IPS-18c (cell line): Measurements from ENCODE around the gene CNTN4.
"Not testable (repeated sequence)": the region's sequence is repeated elsewhere in the genome, so short reads cannot be mapped to it uniquely, and the experiment has no call there.

ENCODE experiments used
- H3K4me3 ChIP-seq: 2 replicates; pipeline ENCODE4 v1.7.0; 2013; ENCODE audit warnings: low read depth, mild to moderate bottlenecking, low read length, moderate library complexity; ENCODE audit not compliant: insufficient read depth
- H3K9me3 ChIP-seq: one replicate; pipeline ENCODE4 v1.6.1; 2013; ENCODE audit warnings: mild to moderate bottlenecking, low read length, moderate library complexity; ENCODE audit not compliant: control insufficient read depth, insufficient read depth

CNTN4 gene

DNA sequence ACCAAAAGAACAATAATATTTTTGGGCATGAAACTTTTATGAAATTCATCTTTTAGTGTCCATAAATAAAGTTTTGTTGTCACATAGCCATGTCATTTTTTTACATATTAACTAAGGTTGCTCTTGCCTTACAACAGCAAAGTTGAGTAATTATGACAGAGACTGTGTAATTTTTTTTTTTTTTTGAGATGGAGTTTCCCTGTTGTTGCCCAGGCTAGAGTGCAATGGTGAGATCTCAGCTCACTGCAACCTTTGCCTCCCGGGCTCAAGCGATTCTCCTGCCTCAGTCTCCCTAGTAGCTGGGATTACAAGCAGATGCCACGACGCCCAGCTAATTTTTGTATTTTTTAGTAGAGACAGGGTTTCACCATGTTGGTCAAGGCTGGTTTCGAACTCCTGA lies 894.5 kb downstream of the CNTN4 start:
- H3K4me3 ChIP-seq, H3K9me3 ChIP-seq: not testable (repeated sequence)

DNA sequence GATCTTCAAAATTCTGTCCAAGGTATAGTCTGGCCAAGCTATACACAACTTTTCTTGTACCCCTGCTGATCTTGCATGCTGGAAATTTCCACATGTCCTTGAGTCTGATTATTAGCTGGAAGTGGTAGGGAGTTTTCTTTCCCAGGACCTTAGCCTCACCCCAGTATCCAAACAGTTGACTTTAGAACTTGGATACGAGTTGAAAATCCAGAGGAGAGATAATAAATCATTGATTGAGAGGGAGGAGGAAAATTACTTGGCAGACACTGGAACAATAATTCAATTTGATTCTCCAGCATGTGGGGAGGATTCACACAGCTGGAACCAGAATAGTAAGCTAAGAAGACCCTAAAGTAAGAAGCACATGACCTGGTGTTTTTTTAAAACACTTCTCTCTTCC lies 895.1 kb downstream of the CNTN4 start:
- Histone ChIP-seq H3K4me3 (no peak overlapping the region), H3K9me3 (no peaks in the 10 kb centered on the region)

DNA sequence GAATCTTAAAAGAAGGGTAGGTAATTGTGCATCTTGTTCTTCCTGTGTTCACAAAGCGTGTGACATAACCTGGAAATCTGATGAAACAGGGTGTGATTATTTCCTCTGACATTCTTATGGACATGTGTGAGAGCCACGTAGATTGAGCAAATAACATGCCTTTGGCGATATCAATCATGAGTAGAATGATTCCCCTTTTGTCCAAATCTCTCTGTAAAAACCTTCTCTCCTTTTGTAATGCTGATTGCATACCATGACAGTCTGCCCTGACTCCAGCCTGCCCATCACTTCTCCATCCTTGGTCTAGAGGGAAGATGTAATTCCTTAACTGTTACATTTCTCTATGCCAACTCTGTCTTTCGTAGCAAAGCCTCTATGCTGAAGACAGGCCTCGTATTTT lies 896.5 kb downstream of the CNTN4 start:
- Histone ChIP-seq H3K9me3 (no peaks in the 10 kb centered on the region), H3K4me3 (no peak overlapping the region)

DNA sequence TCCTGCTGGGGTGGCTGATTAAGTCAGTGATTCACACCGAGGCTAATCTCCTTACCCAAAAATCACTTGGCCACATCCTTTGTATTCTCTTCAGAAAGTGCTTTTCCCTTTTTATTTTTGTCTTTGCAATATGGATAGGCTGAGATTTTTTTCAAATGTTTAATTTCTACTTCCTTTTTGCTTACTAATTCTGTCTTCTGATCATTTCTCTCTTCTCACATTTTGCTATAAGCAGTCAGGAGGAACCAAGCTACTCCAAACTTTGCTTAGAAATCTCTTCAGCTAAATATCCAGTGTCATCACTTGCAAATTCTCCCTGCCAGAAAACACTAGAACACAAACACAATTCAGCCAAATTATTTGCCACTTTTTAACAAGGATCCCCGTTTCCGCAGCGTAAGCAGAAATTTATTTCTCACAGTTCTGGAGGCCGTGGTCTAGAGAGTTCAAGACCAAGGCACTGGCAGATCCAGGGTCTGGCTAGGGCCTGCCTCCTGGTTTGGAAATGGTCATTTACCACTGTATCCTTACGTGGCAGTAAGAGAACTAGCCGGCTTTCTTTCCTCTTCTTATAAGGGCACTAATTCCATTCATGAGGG lies 906.6 kb downstream of the CNTN4 start:
- H3K4me3 ChIP-seq: no peak overlapping the region
- H3K9me3 ChIP-seq: no peaks in the 10 kb centered on the region

DNA sequence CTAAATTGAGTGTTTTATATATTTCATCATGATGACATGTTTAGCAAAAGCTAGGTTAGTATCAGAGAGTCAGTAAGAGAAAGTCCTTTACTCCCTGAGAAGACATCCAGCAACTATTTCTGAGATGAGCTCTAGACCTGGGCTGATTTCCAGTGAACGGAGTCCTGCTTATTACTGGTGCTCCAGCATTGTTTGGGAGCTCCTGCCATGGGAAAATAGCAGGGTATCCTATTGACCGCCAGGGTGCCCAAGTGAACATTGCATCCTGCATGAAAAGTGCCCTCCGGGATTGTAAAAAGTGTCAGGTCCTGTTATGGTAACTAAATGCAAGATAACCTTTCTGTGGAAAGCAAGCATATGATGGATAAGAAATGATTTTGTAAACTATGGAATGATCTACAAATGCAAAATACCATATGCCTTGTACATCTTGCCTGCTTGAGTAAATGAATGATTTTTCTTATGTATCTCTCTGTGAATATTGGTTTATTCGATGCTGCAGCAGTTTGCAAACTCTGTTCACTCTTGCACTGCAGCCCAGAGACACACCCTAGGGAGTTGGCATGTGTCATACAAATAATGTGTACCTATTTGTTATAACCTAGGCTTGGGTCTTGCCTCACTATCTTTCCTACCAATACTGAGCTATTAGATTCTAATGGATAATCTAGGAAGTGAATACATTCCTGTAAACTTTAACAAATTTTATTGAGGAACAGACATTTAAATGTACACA lies 914.8 kb downstream of the CNTN4 start:
- no peaks in the 10 kb centered on the region for H3K9me3 ChIP-seq
- no peak overlapping the region for H3K4me3 ChIP-seq

DNA sequence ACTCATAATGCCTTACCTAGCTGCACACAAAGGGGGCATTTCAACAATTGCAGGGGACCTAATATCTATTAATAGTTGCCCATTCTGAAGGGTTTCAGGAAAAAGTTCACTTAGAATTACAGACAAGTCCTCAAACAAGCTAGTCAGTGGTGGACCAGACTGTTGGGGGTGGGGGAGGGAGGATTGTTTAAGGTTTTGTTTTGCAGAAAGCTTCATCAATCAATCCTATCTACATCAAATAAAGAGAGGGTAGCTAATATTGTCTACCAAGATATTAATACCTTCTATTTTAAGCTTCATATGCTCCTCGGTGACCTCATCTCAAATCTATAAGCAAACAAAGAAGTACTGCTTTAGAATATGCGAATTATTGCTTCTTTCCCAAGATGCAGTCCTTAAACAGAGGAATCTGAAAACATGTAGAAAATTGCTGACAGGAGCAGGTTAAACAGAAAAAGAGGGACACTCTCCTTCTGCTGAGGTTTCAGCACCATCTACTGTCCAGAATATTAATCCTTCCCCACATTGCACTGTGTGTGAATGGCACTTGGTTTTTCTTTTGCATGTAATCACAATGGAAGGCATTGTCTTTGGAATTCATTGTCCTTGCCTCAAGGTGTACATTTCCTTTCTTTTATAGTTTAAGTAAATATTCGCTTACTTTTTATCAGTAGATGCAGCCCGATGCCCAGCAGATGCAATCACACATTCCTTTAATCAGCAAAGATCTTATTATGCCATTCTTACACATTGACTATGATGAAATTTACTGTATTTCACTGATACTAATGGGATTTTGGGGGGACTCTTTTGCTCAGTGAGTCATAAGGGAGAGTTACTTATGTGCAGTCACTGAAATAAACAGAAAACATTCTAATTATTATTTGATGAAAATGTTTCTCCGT lies 916.8 kb downstream of the CNTN4 start:
- no peaks in the 10 kb centered on the region for H3K9me3 ChIP-seq
- H3K4me3 ChIP-seq: no peak overlapping the region

DNA sequence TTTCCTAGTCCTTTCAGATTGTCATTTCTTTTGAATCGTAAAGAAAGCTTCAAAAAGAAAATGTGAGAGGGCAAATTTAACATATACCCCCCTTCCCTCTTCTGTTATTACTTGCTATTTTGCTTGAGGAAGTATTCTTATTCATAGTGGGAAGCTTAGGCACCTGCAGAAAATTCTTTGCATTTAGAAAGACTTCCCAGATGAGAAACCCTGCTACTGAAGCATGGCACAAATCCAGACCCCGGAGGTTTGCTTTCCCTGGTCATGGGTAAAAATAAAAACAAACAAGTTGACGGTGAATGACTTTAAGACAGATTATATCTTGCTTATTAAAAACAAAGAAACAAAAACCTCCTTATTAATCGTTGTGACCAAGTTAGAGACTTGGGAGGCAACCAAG lies 917.6 kb downstream of the CNTN4 start:
- H3K9me3 ChIP-seq: no peaks in the 10 kb centered on the region
- no peak overlapping the region for H3K4me3 ChIP-seq

DNA sequence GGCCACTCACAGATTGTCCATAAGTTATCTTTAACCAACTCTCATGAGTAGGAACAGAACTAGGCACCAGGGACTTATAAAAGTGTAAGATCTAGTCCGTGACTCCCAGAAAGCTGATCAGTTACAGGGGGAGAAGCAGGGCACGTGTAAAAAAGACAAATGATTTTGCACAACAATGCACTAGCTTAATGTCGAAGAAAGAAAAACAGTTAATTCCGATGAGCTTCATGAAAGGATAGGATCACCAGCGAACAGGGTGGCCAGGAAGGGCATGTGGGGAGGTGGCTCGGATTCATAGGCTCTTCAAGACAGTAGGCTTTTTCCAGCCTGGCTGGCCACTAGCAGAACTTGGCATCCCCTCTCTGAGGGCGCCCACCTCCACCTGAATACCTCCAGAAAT lies 921.5 kb downstream of the CNTN4 start:
- Histone ChIP-seq H3K4me3 (no peak overlapping the region), H3K9me3 (no peaks in the 10 kb centered on the region)

DNA sequence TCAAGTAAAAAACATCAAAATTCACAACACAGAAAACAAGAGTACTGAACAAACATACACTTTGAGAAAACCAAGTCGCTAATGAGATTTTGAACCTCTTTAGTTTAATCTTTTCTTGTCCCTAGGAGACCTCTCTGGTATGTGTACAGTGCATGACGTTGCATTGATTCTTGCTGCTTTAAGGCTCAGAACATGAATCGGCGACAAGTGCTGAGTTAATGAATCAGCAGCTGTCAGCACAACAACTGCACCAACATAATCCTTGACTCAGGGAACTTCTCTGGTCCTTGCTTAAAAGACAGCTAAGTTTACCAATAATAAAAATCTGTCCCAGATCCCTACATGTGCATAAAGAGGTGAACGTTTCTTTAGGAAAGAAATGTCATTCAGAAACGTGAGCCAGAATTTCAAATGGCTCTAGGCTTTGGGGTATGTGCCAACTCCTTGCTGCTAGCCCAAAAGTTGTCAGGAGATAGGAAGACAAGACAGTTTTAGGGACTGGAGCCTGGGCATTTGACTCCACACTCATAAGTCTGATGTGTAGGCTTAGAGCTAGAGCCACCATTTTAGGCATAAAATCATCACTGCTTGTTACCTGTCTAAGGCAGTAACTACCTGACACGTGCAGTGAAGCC lies 924.6 kb downstream of the CNTN4 start:
- no peak overlapping the region for H3K4me3 ChIP-seq
- H3K9me3 ChIP-seq: no peaks in the 10 kb centered on the region

DNA sequence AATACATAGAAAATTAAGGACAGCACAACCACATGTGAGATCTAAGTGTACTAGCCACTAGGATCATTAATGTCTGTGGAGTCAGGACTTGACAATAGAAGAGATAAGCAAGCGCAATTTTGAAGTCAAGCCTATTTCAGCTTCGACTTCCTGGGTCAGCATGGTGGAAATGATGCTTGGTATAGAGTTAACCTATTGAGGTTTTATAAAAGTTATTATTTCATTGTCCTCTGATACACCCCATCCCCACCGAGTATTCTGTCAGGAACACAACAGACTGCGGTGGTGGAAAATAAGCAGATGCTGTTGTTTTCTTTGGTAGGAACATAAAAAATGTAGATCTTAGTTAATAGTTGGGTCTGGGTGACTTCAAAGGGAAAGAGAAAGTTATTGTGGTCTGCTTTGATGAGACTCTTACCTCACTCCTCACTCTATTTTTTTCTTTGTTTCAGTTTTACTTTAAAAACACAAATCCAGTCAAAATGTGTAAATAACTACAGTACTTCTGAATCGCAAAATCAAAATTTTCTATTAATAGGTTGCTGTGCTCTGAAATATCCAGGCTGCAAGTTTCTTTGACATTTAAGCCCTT lies 929.4 kb downstream of the CNTN4 start:
- Histone ChIP-seq H3K4me3 (no peak overlapping the region), H3K9me3 (no peaks in the 10 kb centered on the region)

DNA sequence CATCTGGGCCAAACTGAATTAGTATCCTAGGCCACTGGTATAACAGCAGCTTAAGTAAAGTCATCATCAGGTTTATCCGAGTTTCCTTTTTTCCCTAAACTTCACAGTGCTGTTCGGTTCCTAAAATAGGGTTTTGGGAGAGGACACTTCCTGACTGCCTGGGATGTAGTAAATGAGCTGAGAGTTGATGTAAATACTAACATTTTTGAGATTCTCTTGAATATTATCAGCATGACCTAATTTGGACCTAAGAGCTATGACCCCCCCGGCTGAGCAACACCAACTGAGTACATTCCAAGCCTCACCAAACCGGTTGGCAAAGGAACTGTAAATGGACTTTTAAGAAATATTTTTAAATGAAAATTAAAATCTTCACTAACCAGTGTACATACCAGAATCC lies 932.7 kb downstream of the CNTN4 start:
- Histone ChIP-seq H3K9me3 (no peaks in the 10 kb centered on the region), H3K4me3 (no peak overlapping the region)

DNA sequence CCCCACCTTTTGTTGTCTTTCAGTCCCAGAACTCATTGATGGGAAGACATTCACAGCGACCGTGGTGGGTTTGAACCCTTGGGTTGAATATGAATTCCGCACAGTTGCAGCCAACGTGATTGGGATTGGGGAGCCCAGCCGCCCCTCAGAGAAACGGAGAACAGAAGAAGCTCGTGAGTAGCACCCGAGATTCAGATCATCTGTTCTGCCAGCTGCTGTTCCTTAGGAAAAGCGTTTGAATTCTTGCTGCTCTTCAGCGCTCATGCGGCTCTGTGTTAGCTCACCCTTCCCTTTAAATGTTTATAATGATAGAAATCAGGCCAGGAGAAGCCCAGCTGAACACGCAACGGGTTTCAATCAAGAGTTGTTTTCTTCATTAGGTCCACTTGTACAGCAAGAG lies 938.5 kb downstream of the CNTN4 start:
- no peaks in the 10 kb centered on the region for H3K9me3 ChIP-seq
- no peak overlapping the region for H3K4me3 ChIP-seq

DNA sequence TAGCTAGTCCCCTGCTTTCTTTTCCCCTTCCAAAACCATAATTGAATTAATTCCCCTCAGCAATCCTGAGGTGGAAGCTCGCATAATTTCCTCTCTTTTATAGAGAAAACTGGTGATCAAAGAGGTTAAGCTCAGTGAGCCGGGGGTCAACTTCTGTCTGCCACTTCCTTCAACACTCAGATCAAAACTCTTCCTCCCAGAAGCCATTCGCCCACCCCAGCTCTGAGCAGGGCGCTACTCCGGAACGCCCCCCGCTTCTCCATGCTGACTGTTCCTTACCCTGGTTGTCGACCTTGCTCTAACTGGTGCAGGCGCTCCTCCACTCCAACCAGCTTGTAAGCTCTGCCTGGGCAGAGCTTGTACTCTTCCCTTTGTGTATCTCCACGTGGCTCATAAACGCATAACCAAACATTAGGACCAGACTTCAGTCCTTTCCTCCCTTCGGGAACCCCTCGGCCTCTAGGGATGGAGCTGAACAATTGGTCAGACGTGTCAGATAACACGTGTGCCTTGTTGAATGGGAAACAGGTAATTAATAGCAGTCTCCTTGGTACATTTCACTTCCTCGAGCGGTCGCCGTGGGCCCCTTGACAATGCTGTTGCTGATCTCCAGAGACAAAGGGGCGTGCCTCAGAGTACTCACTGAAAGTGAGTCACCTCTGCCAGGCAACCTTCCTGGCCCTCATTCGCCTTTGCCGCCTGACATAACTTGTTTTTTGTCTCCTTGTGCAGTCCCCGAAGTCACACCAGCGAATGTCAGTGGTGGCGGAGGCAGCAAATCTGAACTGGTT lies 939.7 kb downstream of the CNTN4 start:
- H3K9me3 ChIP-seq: no peaks in the 10 kb centered on the region
- no peak overlapping the region for H3K4me3 ChIP-seq

DNA sequence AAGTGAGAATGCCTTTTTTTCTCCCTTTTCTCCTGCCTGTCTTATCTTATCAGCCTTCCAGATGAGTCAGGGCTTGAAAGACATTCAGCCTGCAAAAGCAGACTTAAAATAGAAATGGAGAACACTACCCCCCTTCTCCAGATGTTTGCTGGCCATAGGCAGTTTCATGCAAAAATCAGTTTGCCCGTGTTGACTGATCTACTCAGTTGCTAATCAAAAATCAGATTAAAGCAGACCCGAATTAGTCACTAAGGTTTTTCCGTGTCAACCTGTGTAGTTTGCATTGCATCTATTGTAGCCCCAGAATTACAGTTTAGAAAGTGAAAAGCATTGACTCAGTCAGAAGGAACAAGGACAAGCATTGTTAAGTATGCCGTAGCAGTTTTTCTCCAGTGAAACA lies 955.3 kb downstream of the CNTN4 start:
- no peaks in the 10 kb centered on the region for H3K9me3 ChIP-seq
- H3K4me3 ChIP-seq: no peak overlapping the region

DNA sequence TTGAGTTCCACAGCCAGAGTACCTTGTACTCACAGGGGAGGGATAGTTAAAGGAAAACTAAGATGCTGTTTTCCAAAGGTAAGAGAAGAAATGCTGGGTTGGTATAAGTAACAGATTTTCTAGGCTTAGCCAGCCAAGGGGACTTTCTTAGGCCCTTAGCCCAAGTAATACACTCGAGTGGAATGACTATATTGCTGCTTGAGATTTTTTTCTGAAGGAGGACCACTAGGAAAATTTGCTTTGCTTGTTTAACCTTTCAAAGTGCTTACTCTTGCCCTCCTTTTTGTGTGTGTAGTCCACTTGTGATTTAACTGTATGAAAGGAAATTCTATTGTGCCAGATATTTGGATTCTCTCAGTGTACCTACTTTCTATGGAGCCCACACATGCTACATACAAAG lies 961.0 kb downstream of the CNTN4 start:
- no peak overlapping the region for H3K4me3 ChIP-seq

DNA sequence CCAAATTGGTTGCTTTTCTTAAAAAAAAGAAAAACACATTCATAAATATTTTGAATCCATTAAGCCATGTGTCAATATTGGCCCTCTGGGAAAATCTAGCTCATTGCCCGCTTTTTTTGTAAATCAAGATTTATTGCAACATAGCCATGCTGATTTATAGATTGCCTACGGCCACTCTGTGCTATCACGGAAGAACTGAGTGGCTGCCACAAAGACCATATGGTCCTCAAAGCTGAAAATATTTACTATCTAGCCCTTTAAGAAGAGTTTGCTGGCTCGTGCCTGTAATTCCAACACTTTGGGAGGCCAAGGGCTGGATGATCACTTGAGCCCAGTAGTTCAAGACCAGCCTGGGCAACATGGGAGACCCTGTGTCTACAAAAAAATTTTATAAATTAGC lies 965.6 kb downstream of the CNTN4 start:
- Histone ChIP-seq H3K9me3 (no peaks in the 10 kb centered on the region), H3K4me3 (no peak overlapping the region)

More for the DNA sequence above, 961.0 kb downstream of the CNTN4 start:
- H3K9me3 ChIP-seq: no peaks in the 10 kb centered on the region

DNA sequence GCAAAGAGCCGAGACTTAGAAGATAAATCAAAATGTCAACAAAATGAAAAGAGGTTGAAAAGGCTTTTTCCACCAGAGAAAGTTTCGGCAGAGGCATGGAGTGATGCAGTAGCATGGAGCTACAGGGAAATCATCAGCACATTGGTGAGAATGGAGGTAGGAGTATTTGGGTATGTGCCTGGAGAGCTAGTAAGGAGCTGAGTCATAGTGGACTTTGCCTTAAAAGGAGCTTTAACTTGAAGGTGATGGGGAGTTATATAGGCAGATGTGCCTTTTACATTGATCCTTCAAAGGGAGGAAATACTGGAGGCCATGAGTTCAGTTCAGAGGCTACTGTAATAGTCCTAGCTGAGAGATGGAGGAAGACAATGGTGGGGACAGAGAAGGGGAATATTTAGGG lies 967.2 kb downstream of the CNTN4 start:
- Histone ChIP-seq H3K4me3 (no peak overlapping the region), H3K9me3 (no peaks in the 10 kb centered on the region)
